GM12864 (cell line): ENCODE measurements around the gene TMEM59.
"Not testable (repeated sequence)": the region's sequence is repeated elsewhere in the genome, so short reads cannot be mapped to it uniquely, and the experiment has no call there.

Source experiments
- DNase-seq: peaks from one replicate; pipeline ENCODE4 v3.0.0-alpha.2; 2011; ENCODE audit warnings: low read depth
- H3K4me3 ChIP-seq: 2 replicates; pipeline ENCODE4 v1.5.1; 2011; ENCODE audit warnings: mild to moderate bottlenecking, low read depth, low read length, control low read depth
- TF ChIP-seq, protein P1 (sequence below): IDR thresholded peaks from 2 replicates; pipeline ENCODE4 v1.5.1; 2011; ENCODE audit warnings: low read depth, mild to moderate bottlenecking, moderate library complexity, low read length, control low read depth, inconsistent platforms; ENCODE audit errors: missing control alignments

Gene TMEM59

DNA sequence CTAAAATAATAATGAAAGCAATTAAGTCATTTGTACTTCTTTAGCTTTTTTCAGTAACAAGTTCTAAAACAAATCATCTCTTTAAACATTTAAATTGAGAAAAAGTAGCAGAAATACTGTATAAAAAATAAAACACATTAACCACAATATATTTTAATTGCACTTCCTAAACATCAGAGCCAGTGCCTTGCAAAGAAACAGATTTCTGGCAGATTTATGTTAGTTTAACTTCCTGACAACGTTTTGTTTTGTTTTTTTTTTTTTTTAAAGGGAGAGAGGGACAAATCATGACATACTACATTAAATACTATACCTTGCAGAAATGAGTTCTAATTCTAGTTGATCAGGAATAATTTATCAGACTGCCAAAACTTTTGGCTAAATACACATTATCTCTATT, 11.2 kb downstream of the TMEM59 start:
- DNase-seq: no peak
- H3K4me3 ChIP-seq: no peak overlapping the region
- TF ChIP-seq, protein P1, sequence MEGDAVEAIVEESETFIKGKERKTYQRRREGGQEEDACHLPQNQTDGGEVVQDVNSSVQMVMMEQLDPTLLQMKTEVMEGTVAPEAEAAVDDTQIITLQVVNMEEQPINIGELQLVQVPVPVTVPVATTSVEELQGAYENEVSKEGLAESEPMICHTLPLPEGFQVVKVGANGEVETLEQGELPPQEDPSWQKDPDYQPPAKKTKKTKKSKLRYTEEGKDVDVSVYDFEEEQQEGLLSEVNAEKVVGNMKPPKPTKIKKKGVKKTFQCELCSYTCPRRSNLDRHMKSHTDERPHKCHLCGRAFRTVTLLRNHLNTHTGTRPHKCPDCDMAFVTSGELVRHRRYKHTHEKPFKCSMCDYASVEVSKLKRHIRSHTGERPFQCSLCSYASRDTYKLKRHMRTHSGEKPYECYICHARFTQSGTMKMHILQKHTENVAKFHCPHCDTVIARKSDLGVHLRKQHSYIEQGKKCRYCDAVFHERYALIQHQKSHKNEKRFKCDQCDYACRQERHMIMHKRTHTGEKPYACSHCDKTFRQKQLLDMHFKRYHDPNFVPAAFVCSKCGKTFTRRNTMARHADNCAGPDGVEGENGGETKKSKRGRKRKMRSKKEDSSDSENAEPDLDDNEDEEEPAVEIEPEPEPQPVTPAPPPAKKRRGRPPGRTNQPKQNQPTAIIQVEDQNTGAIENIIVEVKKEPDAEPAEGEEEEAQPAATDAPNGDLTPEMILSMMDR: no peak

DNA sequence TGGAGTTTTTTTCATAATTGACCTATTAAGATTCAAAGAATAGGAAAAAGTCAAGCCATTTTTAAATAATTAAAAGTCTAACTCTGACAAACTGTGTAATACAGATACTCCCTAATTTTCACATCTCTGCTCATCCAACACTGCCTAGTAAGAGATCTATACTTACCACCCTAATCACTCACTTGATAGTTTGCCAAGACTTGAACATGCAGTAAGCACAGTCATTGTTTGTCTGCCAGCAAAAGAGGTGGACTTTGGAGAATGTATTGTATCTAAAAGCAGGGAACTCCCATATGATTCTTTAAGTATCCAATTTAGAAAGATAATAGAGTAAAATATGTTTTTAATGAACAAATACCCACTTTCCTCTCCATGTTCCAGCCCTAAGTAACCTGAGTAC, 15.5 kb downstream of the TMEM59 start:
- TF ChIP-seq, protein P1: no peak
- no peak for DNase-seq
- no peak overlapping the region for H3K4me3 ChIP-seq

DNA sequence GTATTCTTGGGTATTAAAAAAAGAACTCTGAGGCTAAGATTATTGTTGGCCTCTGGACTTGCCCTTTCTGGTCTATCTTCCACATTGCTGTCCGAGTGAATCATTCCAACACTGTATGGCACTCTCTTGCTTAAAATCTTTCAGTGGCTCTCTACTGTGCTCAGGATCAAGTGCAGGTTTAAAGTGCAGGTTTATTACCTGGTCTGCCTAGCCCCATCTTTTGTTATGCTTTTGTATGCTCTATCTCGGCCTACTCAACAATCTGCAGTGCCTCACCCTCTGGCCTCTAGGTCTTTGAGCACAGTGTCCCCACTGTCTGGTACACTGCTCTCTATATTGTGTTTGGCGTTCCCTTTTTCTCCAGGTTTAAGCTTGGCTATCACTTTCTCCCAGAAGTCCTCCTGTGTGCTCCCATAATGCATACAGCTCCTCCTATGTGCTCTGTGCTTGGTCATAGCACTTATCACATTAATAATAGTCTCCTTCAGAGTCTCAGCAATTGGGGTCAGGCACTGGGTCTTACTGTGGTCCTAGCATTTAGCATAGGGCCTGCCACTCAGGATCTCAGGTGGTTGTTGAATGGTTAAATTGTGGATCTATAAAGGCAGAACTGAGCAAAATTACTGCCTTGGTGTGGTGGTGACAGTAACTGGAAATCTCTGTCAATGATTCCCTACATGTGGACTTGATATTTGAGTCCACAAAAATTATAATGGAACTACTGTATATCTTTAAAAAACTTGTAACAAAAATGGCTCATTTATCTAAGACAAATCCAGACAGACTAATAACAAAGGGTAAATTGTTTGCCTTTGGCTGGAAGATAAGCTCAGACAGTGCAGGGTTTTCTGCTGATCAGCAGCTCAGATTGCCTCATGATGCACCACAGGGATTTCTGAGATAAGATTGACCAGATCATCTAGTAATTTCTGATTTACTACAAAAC, 24.4 kb downstream of the TMEM59 start:
- no peak for DNase-seq
- TF ChIP-seq, protein P1: no peak
- no peak overlapping the region for H3K4me3 ChIP-seq

DNA sequence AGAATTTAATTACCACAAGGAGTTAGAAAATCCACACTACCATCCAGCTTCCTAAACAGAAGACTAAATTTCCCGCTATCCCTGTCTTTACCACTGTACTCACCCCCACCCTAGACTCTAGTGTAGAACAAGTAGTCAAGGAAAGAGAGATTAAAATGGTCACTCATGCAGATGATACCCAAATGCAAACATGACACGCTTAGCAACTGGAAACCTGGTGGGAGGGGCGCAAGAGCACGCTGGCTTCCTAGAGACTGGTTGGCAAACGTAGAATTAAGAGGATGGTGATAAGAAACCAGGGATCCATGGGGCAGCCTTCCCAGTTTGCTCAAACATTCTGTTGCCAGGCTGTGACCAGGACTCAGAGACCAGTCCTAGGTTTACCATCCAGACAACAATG, 25.2 kb downstream of the TMEM59 start:
- no peak overlapping the region for H3K4me3 ChIP-seq
- TF ChIP-seq, protein P1: no peak
- no peak for DNase-seq

DNA sequence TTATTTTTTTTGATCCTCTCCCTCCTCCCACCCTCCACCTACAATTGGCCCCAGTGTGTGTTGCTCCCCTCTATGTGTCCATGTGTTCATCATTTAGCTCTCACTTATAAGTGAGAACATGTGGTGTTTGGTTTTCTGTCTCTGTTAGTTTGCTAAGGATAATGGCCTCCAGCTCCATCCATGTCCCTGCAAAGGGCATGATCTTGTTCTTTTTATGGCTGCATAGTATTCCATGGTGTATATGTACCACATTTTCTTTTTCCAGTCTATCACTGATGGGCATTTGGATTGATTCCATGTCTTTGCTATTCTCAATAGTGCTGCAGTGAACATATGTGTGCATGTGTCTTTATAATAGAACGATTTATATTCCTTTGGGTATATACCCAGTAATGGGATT, 28.2 kb downstream of the TMEM59 start:
- not testable (repeated sequence) for DNase-seq, H3K4me3 ChIP-seq

DNA sequence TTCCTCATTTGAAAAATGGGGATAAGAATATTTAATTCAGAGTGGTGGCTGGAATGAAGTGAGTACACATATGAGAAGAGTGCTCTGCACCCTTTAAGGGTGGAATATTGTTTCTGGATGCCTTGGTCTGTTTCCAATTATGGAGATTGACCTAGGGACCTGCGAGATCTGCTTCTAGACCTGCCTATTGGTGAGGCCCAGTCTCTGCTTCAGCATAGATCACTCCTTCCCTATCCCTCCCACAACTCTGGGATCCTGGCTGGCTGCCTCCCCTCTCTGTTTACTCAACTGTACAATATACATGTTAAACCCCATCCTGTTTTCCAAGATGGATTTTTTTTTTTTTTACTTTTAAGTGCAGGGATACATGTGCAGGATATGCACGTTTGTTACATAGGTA, 28.6 kb downstream of the TMEM59 start:
- TF ChIP-seq, protein P1: no peak
- H3K4me3 ChIP-seq: no peak overlapping the region
- no peak for DNase-seq

DNA sequence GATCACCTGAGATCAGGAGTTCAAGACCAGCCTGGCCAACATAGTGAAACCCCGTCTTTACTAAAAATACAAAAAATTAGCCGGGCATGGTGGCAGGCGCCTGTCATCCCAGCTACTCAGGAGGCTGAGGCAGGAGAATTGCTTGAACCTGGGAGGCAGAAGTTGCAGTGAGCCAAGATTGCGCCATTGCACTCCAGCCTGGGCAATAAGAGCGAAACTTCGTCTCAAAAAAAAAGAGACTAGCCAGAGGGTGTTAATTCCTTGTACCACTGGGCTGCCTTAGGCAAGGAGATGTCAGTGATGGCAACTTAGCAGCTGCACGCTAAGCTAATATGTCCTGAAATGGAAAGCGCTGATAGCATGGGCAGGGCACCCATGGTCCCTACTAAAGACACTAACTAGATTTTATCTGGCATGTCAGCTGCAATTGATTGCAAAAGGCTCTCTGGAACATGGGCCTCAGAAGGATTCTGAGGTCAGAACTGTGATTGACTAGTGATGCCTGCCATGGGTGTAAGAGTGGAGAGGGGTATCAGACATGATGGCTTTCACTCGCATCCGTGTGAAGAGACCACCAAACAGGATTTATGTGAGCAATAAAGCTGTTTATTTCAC, 33.3 kb downstream of the TMEM59 start:
- not testable (repeated sequence) for H3K4me3 ChIP-seq, DNase-seq

DNA sequence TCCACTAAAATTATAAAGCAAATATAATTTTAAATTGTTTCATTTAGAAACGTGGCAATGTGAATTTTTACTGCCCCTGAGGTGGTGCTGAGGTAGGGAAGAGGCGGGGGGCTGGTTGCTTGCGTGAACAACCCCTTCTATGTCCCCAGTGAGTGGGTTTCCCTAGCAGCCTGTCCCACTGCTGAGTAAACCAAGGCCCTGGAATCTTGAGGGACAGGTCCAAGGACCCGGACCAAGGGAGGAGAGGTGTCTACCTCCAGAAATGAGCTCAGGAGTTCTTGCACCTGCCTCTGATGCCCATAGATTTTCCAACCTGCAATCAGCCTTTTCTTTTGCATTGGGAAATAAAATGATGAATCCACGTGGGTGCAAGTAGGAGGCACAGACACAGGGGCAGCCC, 34.4 kb downstream of the TMEM59 start:
- no peak overlapping the region for H3K4me3 ChIP-seq
- TF ChIP-seq, protein P1: no peak
- no peak for DNase-seq
